ENCODE results near the gene ST3GAL3. TPM values are rescaled to one million over a fixed set of nuclear protein-coding genes. Genes with fewer than 3 reads are reported as not detected.

Gene ST3GAL3
- total RNA-seq, 2 experiments from 2014 or later: 18.1 to 26.7 TPM

GRCh38 chr1:43687301-43688108 lies 19.8 kb upstream of the ST3GAL3 start:
- H3K4me3 Mint-ChIP-seq: no peak overlapping the region
- CTCF ChIA-PET: interaction anchor here (0.7 kb wide), 1 partner anchor 248 kb away, joined by 3 read pairs; no protein-coding TSS in a partner anchor
- ATAC-seq: no peak

GRCh38 chr1:43688109-43688387 lies 19.3 kb upstream of the ST3GAL3 start:
- H3K36me3 Mint-ChIP-seq: peaks cover 66% of the 10 kb centered on the region
- ATAC-seq: no peak

More at GRCh38 chr1:43687301-43688108, 19.8 kb upstream of the ST3GAL3 start:
- H3K36me3 Mint-ChIP-seq: peaks cover 63% of the 10 kb centered on the region
- H3K9me3 Mint-ChIP-seq (ENCODE audit: low read depth): no peaks in the 10 kb centered on the region
- H3K27me3 Mint-ChIP-seq: no peaks in the 10 kb centered on the region
- H3K4me1 Mint-ChIP-seq: no peaks in the 10 kb centered on the region
- no peak overlapping the region for H3K27ac Mint-ChIP-seq
- no peak for DNase-seq

GRCh38 chr1:43688594-43689000 lies 18.7 kb upstream of the ST3GAL3 start:
- Mint-ChIP-seq H3K4me3 (no peak overlapping the region), H3K4me1 (no peaks in the 10 kb centered on the region), H3K9me3 (ENCODE audit: low read depth) (no peaks in the 10 kb centered on the region), H3K36me3 (peaks cover 64% of the 10 kb centered on the region), H3K27me3 (no peaks in the 10 kb centered on the region), H3K27ac (peak overlapping the region; percentile 55)
- ATAC-seq (no peak), DNase-seq (no peak)
- CTCF ChIA-PET: no interaction called here

More at GRCh38 chr1:43688109-43688387, 19.3 kb upstream of the ST3GAL3 start:
- Mint-ChIP-seq H3K4me1 (no peaks in the 10 kb centered on the region), H3K4me3 (no peak overlapping the region), H3K27me3 (no peaks in the 10 kb centered on the region), H3K9me3 (ENCODE audit: low read depth) (no peaks in the 10 kb centered on the region), H3K27ac (peak overlapping the region; percentile 55)
- DNase-seq: no peak
- CTCF ChIA-PET: interaction anchor here (0.7 kb wide), 1 partner anchor 247 kb away, joined by 3 read pairs; no protein-coding TSS in a partner anchor

- CTCF ChIA-PET: no interaction called here
- Mint-ChIP-seq H3K9me3 (ENCODE audit: low read depth) (no peaks in the 10 kb centered on the region), H3K36me3 (peaks cover 61% of the 10 kb centered on the region), H3K4me3 (no peak overlapping the region), H3K4me1 (no peaks in the 10 kb centered on the region), H3K27ac (no peak overlapping the region), H3K27me3 (no peaks in the 10 kb centered on the region)
- DNase-seq (no peak), ATAC-seq (no peak)
Observed at GRCh38 chr1:43689289-43689688, 18.0 kb upstream of the ST3GAL3 start.

- Mint-ChIP-seq H3K27ac (no peak overlapping the region), H3K36me3 (peaks cover 53% of the 10 kb centered on the region), H3K9me3 (ENCODE audit: low read depth) (no peaks in the 10 kb centered on the region), H3K4me3 (no peak overlapping the region), H3K4me1 (no peaks in the 10 kb centered on the region), H3K27me3 (no peaks in the 10 kb centered on the region)
- ATAC-seq (no peak), DNase-seq (no peak)
- CTCF ChIA-PET: interaction anchor here (0.8 kb wide), 1 partner anchor 859 kb away, joined by 3 read pairs; no protein-coding TSS in a partner anchor
Observed at GRCh38 chr1:43691871-43692815, 15.2 kb upstream of the ST3GAL3 start.

- Mint-ChIP-seq H3K27ac (no peak overlapping the region), H3K36me3 (peaks cover 45% of the 10 kb centered on the region), H3K4me1 (no peaks in the 10 kb centered on the region), H3K27me3 (no peaks in the 10 kb centered on the region), H3K4me3 (no peak overlapping the region), H3K9me3 (ENCODE audit: low read depth) (no peaks in the 10 kb centered on the region)
- CTCF ChIA-PET: interaction anchor here (0.8 kb wide), 1 partner anchor 860 kb away, joined by 3 read pairs; no protein-coding TSS in a partner anchor
- ATAC-seq (no peak), DNase-seq (no peak)
Observed at GRCh38 chr1:43693371-43693770, 14.0 kb upstream of the ST3GAL3 start.

GRCh38 chr1:43699281-43699680 lies 8.1 kb upstream of the ST3GAL3 start:
- DNase-seq: no peak
- Mint-ChIP-seq H3K27ac (no peak overlapping the region), H3K4me1 (peaks cover 5% of the 10 kb centered on the region), H3K9me3 (ENCODE audit: low read depth) (no peaks in the 10 kb centered on the region), H3K36me3 (peaks cover 23% of the 10 kb centered on the region), H3K27me3 (no peaks in the 10 kb centered on the region), H3K4me3 (no peak overlapping the region)
- CTCF ChIA-PET: interaction anchor here (1.1 kb wide), 1 partner anchor 29 kb away, joined by 3 read pairs; no protein-coding TSS in a partner anchor
- no peak for ATAC-seq

GRCh38 chr1:43703836-43704235 lies 3.5 kb upstream of the ST3GAL3 start:
- no peaks in the 10 kb centered on the region for H3K27me3 Mint-ChIP-seq
- no peak overlapping the region for H3K4me3 Mint-ChIP-seq
- H3K36me3 Mint-ChIP-seq: peaks cover 20% of the 10 kb centered on the region
- DNase-seq (no peak), ATAC-seq (no peak)
- H3K4me1 Mint-ChIP-seq: peaks cover 27% of the 10 kb centered on the region
- H3K27ac Mint-ChIP-seq: no peak overlapping the region
- no peaks in the 10 kb centered on the region for H3K9me3 Mint-ChIP-seq (ENCODE audit: low read depth)
- CTCF ChIA-PET: no interaction called here

GRCh38 chr1:43704838-43705237 lies 2.5 kb upstream of the ST3GAL3 start:
- H3K27ac Mint-ChIP-seq: no peak overlapping the region
- peaks cover 30% of the 10 kb centered on the region for H3K4me1 Mint-ChIP-seq
- CTCF ChIA-PET: interaction anchor here (1.7 kb wide), 1 partner anchor 230 kb away, joined by 7 read pairs; no protein-coding TSS in a partner anchor

GRCh38 chr1:43705334-43705733 lies 2.0 kb upstream of the ST3GAL3 start:
- Mint-ChIP-seq H3K4me3 (peak overlapping the region; percentile 92), H3K4me1 (peaks cover 33% of the 10 kb centered on the region)

More at GRCh38 chr1:43704838-43705237, 2.5 kb upstream of the ST3GAL3 start:
- Mint-ChIP-seq H3K27me3 (no peaks in the 10 kb centered on the region), H3K9me3 (ENCODE audit: low read depth) (no peaks in the 10 kb centered on the region), H3K4me3 (no peak overlapping the region), H3K36me3 (peaks cover 22% of the 10 kb centered on the region)
- ATAC-seq: no peak
- DNase-seq: no peak

GRCh38 chr1:43705982-43706597 lies 1.2 kb upstream of the ST3GAL3 start:
- Mint-ChIP-seq H3K36me3 (peaks cover 24% of the 10 kb centered on the region), H3K27me3 (no peaks in the 10 kb centered on the region), H3K4me3 (peak overlapping the region; percentile 92), H3K27ac (peak overlapping the region; percentile 59), H3K9me3 (ENCODE audit: low read depth) (no peaks in the 10 kb centered on the region), H3K4me1 (peaks cover 39% of the 10 kb centered on the region)
- DNase-seq (no peak), ATAC-seq (no peak)
- CTCF ChIA-PET: interaction anchor here (0.6 to 1.7 kb wide), 4 partner anchors 8 to 229 kb away, joined by 3 to 11 read pairs (median 6); no protein-coding TSS in a partner anchor

More at GRCh38 chr1:43705334-43705733, 2.0 kb upstream of the ST3GAL3 start:
- H3K9me3 Mint-ChIP-seq (ENCODE audit: low read depth): no peaks in the 10 kb centered on the region
- H3K27me3 Mint-ChIP-seq: no peaks in the 10 kb centered on the region
- no peak for DNase-seq
- H3K27ac Mint-ChIP-seq: no peak overlapping the region
- CTCF ChIA-PET: interaction anchor here (0.6 to 1.7 kb wide), 2 partner anchors 9 to 230 kb away, joined by 3 to 7 read pairs; no protein-coding TSS in a partner anchor
- ATAC-seq: no peak
- peaks cover 22% of the 10 kb centered on the region for H3K36me3 Mint-ChIP-seq

- no peaks in the 10 kb centered on the region for H3K27me3 Mint-ChIP-seq
- H3K4me3 Mint-ChIP-seq: peak overlapping the region; percentile 92
- peak overlapping the region; percentile 74 for H3K27ac Mint-ChIP-seq
- no peak for ATAC-seq
- H3K4me1 Mint-ChIP-seq: peaks cover 44% of the 10 kb centered on the region
- CTCF ChIA-PET: interaction anchor here (1.2 to 1.3 kb wide), 2 partner anchors 56 to 228 kb away, joined by 5 to 11 read pairs; no protein-coding TSS in a partner anchor
- peak; percentile 47 for DNase-seq
- H3K9me3 Mint-ChIP-seq (ENCODE audit: low read depth): no peaks in the 10 kb centered on the region
- peaks cover 22% of the 10 kb centered on the region for H3K36me3 Mint-ChIP-seq
Observed at GRCh38 chr1:43706598-43707189, 642 bp upstream of the ST3GAL3 start.

Measured in activated CD8-positive, alpha-beta memory T cell treated with anti-CD3 and anti-CD28 coated beads, Interleukin-2, amount 10 ng/mL, durations not matched to agents 7 days and 5 days (primary cell).